Tibial artery (tissue), 4 donors: ENCODE results near the gene PNKP.
A peak's percentile ranks its signal among the peaks of the same experiment; 100 is the strongest.

Source experiments
- DNase-seq, 2 donors: peaks; one replicate each; pipeline ENCODE4 v3.0.0-alpha.2; 2019
- H3K27ac ChIP-seq, 2 donors: fragments of 200-600 bp; sonication (generic) in 1 of 2; 1 replicate in 1 of 2; 2 replicates in 1 of 2; pipeline ENCODE4 v1.5.1; 2018 to 2019; ENCODE audit warnings: mild to moderate bottlenecking in 1 of 2
- H3K27me3 ChIP-seq, 2 donors: fragments of 200-600 bp; sonication (generic) in 1 of 2; one replicate each; pipeline versions ENCODE4 v1.5.1 to v1.6.0; 2016 to 2019
- H3K36me3 ChIP-seq, 3 donors: fragments of 200-600 bp; sonication (generic) in 2 of 3; one replicate each; pipeline ENCODE4 v1.5.1; 2016 to 2019; ENCODE audit warnings: mild to moderate bottlenecking in 2 of 3
- H3K4me1 ChIP-seq, 4 donors: fragments of 200-600 bp; sonication (generic) in 2 of 4; 1 replicate in 3 of 4; 2 replicates in 1 of 4; pipeline ENCODE4 v1.5.1; 2016 to 2019
- H3K4me3 ChIP-seq, 2 donors: fragments of 200-600 bp; sonication (generic) in 1 of 2; 1 replicate in 1 of 2; 2 replicates in 1 of 2; pipeline ENCODE4 v1.5.1; 2018 to 2019; ENCODE audit warnings: mild to moderate bottlenecking in 2 of 2
- H3K9me3 ChIP-seq, 3 donors: fragments of 200-600 bp; sonication (generic) in 1 of 3; one replicate each; pipeline ENCODE4 v1.5.1; 2016 to 2019
- intact Hi-C: fragments of 100-400 bp; cut with DNase I; formaldehyde crosslinking; loops from one replicate; pipeline ENCODE4 v1.15.0; 2023; ENCODE audit warnings: low total_unique reads
- TF ChIP-seq, protein P1 (sequence below), 2 experiments: fragments of 200-600 bp in 1 of 2; fragments of 450-650 bp in 1 of 2; IDR thresholded peaks; one replicate each; pipeline ENCODE4 v1.5.1; 2017 to 2019; ENCODE audit warnings: antibody characterized with exemption in 2 of 2, mild to moderate bottlenecking in 1 of 2, moderate library complexity in 1 of 2

PNKP gene

DNA sequence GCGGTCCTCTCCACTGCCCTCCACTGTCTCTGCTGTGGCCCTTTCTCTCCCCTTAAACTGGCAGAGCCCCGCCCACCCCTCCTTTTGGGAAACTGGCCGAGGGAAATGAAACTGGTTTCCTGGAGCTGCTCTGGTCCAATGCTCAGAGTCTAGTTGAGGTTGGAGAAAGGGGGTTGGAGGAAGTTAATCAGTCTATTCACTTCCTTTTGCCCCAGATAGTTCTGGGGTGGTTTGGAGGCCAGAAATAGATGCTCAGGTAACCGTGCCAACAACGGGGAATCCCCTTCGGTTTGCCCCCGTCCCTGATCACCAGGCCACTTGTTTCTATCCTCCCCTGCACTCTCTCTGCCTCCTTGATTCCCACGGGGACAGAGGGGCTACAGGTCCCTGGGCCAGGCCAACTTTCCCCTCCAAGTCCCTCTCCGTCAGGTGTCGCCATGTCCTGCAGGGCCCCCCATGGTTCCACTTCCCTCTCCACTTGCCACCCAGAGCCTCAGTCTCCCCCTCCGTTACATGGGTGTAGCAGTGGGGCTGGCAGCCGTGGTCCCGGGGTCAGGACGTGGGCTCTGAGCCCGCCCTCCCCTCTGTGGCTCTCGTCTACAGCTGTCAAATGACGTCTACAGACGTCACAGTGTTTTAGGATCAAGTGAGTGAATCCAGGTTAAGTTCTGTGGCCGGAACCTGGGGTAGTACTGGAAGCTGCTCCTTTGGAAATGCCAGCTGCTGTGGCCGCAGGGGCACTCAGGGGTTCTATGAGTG, 29.7 kb upstream of the PNKP start, which contains the start of gene IL4I1:
Gene IL4I1 (minus strand): TSS at position 25 of the 759 bp plus-strand sequence. CDS start 727 bp downstream, outside the sequence.
- TF ChIP-seq, protein P1, sequence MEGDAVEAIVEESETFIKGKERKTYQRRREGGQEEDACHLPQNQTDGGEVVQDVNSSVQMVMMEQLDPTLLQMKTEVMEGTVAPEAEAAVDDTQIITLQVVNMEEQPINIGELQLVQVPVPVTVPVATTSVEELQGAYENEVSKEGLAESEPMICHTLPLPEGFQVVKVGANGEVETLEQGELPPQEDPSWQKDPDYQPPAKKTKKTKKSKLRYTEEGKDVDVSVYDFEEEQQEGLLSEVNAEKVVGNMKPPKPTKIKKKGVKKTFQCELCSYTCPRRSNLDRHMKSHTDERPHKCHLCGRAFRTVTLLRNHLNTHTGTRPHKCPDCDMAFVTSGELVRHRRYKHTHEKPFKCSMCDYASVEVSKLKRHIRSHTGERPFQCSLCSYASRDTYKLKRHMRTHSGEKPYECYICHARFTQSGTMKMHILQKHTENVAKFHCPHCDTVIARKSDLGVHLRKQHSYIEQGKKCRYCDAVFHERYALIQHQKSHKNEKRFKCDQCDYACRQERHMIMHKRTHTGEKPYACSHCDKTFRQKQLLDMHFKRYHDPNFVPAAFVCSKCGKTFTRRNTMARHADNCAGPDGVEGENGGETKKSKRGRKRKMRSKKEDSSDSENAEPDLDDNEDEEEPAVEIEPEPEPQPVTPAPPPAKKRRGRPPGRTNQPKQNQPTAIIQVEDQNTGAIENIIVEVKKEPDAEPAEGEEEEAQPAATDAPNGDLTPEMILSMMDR (IDR thresholded peaks at IDR 0.05): no peak
- Histone ChIP-seq H3K27me3 (peaks cover 0 to 24% of the 10 kb centered on the region in 2 donors), H3K4me1 (peaks cover 0 to 3% (median 1%) of the 10 kb centered on the region in 4 donors), H3K36me3 (no peaks in the 10 kb centered on the region), H3K27ac (no peak within 1 kb of the TSS), H3K4me3 (no peak within 1 kb of the TSS), H3K9me3 (no peaks in the 10 kb centered on the region)
- intact Hi-C loops: no loop called here
- peak in 1 of 2 donors; percentile 58 for DNase-seq

GRCh38 chr19:49895566-49896297, 28.4 kb upstream of the PNKP start:
- H3K9me3 ChIP-seq: no peaks in the 10 kb centered on the region
- H3K27me3 ChIP-seq: peaks cover 0 to 32% of the 10 kb centered on the region in 2 donors
- H3K4me1 ChIP-seq: peaks cover 0 to 7% (median 2%) of the 10 kb centered on the region in 4 donors
- intact Hi-C loops: no loop called here
- TF ChIP-seq, protein P1 (IDR thresholded peaks at IDR 0.05): no peak
- no peak overlapping the region for H3K4me3 ChIP-seq
- no peaks in the 10 kb centered on the region for H3K36me3 ChIP-seq
- DNase-seq: no peak
- H3K27ac ChIP-seq: no peak overlapping the region

DNA sequence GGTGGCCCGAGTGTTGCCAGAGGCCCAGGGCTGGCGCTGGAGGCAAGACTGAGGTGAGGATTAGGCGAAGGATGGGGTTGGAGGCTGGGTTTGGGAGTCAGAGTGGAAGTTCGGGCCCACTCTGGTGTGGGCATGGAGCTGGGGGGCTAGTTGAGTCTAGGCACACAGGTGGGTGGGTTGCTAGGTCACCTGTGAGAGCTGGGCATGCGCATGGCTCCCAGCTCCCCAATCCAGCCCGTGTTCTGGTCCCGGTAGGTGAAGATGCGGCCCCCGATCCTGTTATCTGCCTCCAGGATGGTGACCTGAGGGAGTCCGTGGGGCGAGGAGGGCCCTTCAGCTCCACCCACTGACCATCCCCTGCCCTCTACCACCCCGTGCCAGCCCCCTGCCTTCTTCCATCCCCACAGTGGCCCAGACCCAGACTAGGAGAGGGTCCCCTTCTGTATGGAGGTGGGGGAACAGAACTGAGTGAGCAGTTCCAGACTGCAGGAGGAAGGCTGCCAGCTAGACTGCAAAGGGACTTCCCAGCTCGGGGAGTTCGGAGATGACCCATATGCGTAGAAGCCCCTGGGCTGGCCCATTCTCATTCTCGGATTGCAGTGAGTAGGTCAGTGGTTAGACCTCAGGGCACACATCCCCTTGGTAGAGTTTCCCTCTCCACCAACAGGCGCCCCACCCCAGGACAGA, 27.6 kb upstream of the PNKP start:
- TF ChIP-seq, protein P1 (IDR thresholded peaks at IDR 0.05): no peak
- intact Hi-C loops: no loop called here
- no peak overlapping the region for H3K4me3 ChIP-seq
- H3K4me1 ChIP-seq: peaks cover 0 to 14% (median 8%) of the 10 kb centered on the region in 4 donors
- no peaks in the 10 kb centered on the region for H3K36me3 ChIP-seq
- no peaks in the 10 kb centered on the region for H3K9me3 ChIP-seq
- H3K27me3 ChIP-seq: peaks cover 0 to 39% of the 10 kb centered on the region in 2 donors
- no peak overlapping the region for H3K27ac ChIP-seq
- no peak for DNase-seq

GRCh38 chr19:49894011-49894664, 26.8 kb upstream of the PNKP start:
- intact Hi-C loops: no loop called here
- peaks cover 0 to 43% of the 10 kb centered on the region in 2 donors for H3K27me3 ChIP-seq
- H3K27ac ChIP-seq: no peak overlapping the region
- H3K36me3 ChIP-seq: peaks cover 0 to 1% (median 0%) of the 10 kb centered on the region in 3 donors
- H3K4me3 ChIP-seq: no peak overlapping the region
- H3K4me1 ChIP-seq: peaks cover 0 to 18% (median 13%) of the 10 kb centered on the region in 4 donors
- TF ChIP-seq, protein P1 (IDR thresholded peaks at IDR 0.05): no peak
- no peaks in the 10 kb centered on the region for H3K9me3 ChIP-seq
- DNase-seq: no peak

DNA sequence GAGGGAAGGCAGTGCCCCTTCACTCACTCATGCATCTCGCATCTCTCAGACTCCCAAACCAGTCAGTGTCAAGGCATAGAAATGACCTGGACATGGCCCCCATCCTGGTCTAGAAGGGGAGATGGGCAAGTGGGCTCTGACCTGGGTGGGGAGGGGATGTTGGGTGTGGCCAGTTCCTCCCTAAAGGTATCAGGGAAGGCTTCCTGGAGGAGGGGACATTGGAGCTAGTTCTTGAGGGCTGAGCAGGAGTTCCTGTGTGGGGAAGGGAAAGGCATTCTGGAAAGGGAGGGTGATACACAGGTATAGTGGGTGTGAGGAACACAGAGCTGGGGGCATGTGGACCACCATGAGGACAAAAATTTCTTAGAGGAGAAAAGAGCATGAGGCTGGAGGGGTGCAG, 25.3 kb upstream of the PNKP start:
- Histone ChIP-seq H3K9me3 (no peaks in the 10 kb centered on the region), H3K36me3 (peaks cover 0 to 15% (median 9%) of the 10 kb centered on the region in 3 donors), H3K27me3 (peaks cover 0 to 37% of the 10 kb centered on the region in 2 donors), H3K4me1 (peaks cover 0 to 18% (median 13%) of the 10 kb centered on the region in 4 donors), H3K27ac (no peak overlapping the region), H3K4me3 (no peak overlapping the region)
- DNase-seq: no peak
- intact Hi-C loops: no loop called here
- TF ChIP-seq, protein P1 (IDR thresholded peaks at IDR 0.05): no peak
